AG04450 (cell line): Measurements from ENCODE around the gene USH2A. TPM values are rescaled to one million over a fixed set of nuclear protein-coding genes. Genes with fewer than 3 reads are reported as not detected.

Experiments
- CTCF ChIA-PET: fragments of 300-600, 350-600 bp; formaldehyde crosslinking; extraction: SDS; loops from one replicate; lab custom pipeline; 2022; ENCODE audit warnings: antibody characterized with exemption, inconsistent platforms; lab: Charles Lee
- POLR2A ChIA-PET: fragments of 350-600 bp; formaldehyde crosslinking; extraction: SDS; loops from one replicate; lab custom pipeline; 2021; ENCODE audit warnings: antibody characterized with exemption, inconsistent platforms; lab: Yijun Ruan, JAX
- DNase-seq: peaks from one replicate; pipeline ENCODE4 v3.0.0-alpha.2; 2011; ENCODE audit warnings: low read depth, low spot score
- H3K27ac ChIP-seq: one replicate; pipeline ENCODE4 v1.5.1; 2012; ENCODE audit warnings: low read depth, low read length, control low read depth
- H3K27me3 ChIP-seq: one replicate; pipeline ENCODE4 v1.6.0; 2012; ENCODE audit warnings: low read length; ENCODE audit not compliant: control insufficient read depth, insufficient read depth
- H3K4me3 ChIP-seq: 2 replicates; pipeline ENCODE4 v1.5.1; 2011; ENCODE audit warnings: mild to moderate bottlenecking, low read depth, low read length, control low read depth
- H3K9me3 ChIP-seq: 2 replicates; pipeline ENCODE4 v1.5.1; 2012; ENCODE audit warnings: low read length; ENCODE audit not compliant: control insufficient read depth, insufficient read depth
- polyA plus RNA-seq: library from polyadenylated mRNA; depleted of rRNA; stranded (reverse); fragments of >200 nt; gene quantifications from 2 replicates; pipeline ENCODE4 v1.2.3, GENCODE V29; 2011
- TF ChIP-seq, protein P1 (sequence below): IDR thresholded peaks from 2 replicates; pipeline ENCODE4 v1.5.1; 2011; ENCODE audit warnings: low read depth, low read length, control low read depth, inconsistent platforms

USH2A gene
- polyA plus RNA-seq, 1 experiment, result 0.01 TPM

DNA sequence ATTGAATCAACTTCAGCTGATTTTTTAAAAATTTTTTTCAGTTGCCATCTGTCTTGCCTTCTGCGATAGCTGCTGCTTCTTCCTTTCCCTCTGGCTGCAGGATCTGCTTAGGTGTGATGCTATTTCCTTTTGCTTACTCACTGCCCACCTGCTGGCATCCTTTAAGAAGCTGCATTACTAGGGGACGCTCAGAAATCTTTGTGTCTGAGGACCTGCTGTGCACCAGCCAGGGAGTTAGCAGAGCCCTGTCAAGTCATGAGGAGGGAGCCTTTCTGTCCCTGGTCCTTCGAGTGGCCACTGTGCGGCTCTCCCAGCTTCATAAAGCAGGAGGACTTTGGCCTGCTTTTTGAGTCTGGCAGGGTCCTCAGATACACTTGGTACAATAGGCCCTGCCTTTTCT is 327.8 kb downstream of the USH2A start:
- no peak overlapping the region for H3K4me3 ChIP-seq
- no peak for DNase-seq
- CTCF ChIA-PET, result no interaction called here

DNA sequence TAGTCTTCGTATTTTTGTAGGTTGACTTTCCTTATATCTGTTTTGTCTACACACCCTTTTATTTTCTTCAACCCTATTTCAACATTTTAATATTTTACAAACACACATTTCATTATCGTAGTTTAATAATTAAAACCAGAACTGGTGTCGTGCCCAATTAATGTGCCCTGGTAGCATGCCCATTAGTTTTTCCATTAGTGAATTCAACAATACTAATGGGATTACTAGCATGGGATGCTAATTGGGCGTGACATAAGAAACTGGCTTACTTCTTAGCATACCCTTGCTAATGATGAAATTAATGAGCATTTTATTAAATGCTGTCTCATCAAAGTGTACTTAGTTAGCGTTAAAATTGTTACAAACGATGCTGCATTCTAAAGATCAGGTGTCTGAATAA is 332.7 kb downstream of the USH2A start:
- ChIA-PET POLR2A (interaction anchor here (0.6 kb wide), 1 partner anchor 810 kb away, joined by 3 read pairs; no protein-coding TSS in a partner anchor), CTCF (interaction anchor here (1.0 kb wide), 1 partner anchor 29 kb away, joined by 3 read pairs; no protein-coding TSS in a partner anchor)
- TF ChIP-seq, protein P1, sequence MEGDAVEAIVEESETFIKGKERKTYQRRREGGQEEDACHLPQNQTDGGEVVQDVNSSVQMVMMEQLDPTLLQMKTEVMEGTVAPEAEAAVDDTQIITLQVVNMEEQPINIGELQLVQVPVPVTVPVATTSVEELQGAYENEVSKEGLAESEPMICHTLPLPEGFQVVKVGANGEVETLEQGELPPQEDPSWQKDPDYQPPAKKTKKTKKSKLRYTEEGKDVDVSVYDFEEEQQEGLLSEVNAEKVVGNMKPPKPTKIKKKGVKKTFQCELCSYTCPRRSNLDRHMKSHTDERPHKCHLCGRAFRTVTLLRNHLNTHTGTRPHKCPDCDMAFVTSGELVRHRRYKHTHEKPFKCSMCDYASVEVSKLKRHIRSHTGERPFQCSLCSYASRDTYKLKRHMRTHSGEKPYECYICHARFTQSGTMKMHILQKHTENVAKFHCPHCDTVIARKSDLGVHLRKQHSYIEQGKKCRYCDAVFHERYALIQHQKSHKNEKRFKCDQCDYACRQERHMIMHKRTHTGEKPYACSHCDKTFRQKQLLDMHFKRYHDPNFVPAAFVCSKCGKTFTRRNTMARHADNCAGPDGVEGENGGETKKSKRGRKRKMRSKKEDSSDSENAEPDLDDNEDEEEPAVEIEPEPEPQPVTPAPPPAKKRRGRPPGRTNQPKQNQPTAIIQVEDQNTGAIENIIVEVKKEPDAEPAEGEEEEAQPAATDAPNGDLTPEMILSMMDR, result no peak

More for the DNA sequence above, 327.8 kb downstream of the USH2A start:
- H3K27me3 ChIP-seq, result no peaks in the 10 kb centered on the region
- no peaks in the 10 kb centered on the region for H3K9me3 ChIP-seq
- POLR2A ChIA-PET, result no interaction called here
- TF ChIP-seq, protein P1, result no peak
- no peak overlapping the region for H3K27ac ChIP-seq

DNA sequence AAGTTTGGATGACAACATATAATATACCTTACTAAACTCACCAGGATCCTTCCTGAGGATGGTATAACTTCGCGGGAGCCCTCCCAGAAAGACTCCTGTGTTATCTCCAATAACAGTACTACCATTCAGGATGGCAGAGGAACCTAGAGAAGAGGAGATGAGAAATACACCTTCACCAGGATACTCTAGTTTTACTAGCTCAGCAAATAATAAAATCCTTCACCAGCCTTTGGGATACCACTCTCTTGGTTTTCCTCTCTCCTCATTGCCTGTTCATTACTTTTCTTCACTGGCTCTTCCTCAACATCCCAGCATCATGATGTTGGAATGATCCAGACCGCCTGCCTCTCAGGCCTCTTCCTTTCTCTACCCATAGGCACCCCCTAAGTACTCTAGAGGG is 336.6 kb downstream of the USH2A start:
- POLR2A ChIA-PET, result no interaction called here
- DNase-seq, result no peak
- no peak overlapping the region for H3K4me3 ChIP-seq
- TF ChIP-seq, protein P1, result no peak
- no peaks in the 10 kb centered on the region for H3K27me3 ChIP-seq
- CTCF ChIA-PET, result no interaction called here
- no peaks in the 10 kb centered on the region for H3K9me3 ChIP-seq
- no peak overlapping the region for H3K27ac ChIP-seq

More for the DNA sequence above, 332.7 kb downstream of the USH2A start:
- Histone ChIP-seq H3K27ac (no peak overlapping the region), H3K9me3 (no peaks in the 10 kb centered on the region), H3K27me3 (no peaks in the 10 kb centered on the region), H3K4me3 (no peak overlapping the region)
- DNase-seq, result no peak

DNA sequence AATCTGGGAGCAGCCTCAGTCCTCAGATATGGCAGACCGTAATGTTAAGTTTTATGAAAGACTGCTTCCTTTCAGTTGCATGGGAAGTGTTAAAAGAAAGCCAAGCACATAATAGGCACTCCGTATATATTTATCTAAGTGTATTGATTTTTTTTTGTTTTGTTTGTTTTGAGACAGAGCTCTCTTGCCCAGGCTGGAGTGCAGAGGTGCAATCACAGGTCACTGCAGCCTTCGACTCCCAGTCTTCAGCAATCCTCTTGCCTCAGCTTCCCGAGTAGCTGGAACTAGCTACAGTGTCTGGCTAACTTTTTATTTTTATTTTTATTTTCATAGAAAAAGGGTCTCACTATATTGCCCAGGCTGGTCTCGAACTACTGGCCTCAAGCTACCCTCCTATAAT is 341.8 kb downstream of the USH2A start:
- POLR2A ChIA-PET, result no interaction called here
- TF ChIP-seq, protein P1, result no peak
- Histone ChIP-seq H3K27ac (no peak overlapping the region), H3K9me3 (no peaks in the 10 kb centered on the region), H3K27me3 (no peaks in the 10 kb centered on the region), H3K4me3 (no peak overlapping the region)
- CTCF ChIA-PET, result no interaction called here
- DNase-seq, result no peak

DNA sequence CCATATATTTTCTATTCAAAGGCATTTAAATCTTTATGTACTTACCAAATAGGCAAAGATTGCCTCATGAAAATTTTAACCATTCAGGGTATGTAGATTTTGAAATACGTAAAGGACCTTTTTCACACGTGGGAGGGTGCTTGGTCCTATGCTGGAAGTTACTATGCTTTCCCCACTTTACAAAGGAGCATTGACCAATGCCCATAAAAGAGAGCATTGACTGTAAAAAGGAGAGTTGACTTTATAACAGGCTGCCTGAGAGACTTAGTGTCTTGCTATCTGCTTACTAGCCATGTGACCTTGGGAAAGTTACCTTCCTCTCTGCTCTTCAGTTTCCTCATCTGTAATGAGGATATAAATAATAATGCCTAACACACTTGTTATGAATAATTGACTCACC is 346.5 kb downstream of the USH2A start:
- ChIA-PET CTCF (no interaction called here), POLR2A (no interaction called here)
- no peak for DNase-seq
- Histone ChIP-seq H3K4me3 (no peak overlapping the region), H3K9me3 (no peaks in the 10 kb centered on the region), H3K27me3 (no peaks in the 10 kb centered on the region), H3K27ac (no peak overlapping the region)
- TF ChIP-seq, protein P1, result no peak
